SH-SY5Y (cell line): Measurements from ENCODE around the gene HARS1.

ENCODE experiments used
- GATA2 ChIP-seq: IDR thresholded peaks from 2 replicates; pipeline ENCODE4 v1.6.1; 2011; ENCODE audit warnings: mild to moderate bottlenecking, low read depth, low read length
- GATA3 ChIP-seq: IDR thresholded peaks from 2 replicates; pipeline ENCODE4 v1.6.1; 2011; ENCODE audit warnings: low read depth, mild to moderate bottlenecking, low read length, moderate library complexity

Gene HARS1

DNA sequence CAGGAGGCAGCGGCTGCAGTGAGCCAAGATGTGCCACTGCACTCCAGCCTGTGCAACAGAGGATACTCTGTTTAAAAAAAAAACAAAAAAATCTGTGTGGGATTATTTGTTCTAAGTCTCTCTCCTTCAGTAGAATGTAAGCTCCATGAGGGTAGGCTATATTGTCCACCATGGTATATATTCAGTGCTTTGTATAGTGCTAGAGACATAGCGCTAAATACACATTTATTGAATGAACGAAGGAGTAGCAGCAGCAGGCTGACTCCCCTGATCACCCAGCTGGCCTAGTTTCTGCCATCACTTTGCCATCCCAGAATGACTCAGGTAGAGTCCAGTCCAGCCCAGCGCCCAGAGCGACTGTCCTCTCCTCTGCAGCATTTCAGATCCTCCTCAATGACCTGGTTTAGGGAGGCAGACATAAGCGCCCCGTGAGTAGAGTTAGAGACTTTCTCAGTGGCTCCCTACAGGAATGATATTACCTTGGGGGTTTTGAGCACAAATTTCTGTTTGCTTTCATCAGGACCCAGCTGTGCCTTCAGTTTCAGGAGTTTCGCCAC is 716 bp downstream of the HARS1 start:
- TF ChIP-seq GATA3 = no peak
- TF ChIP-seq GATA2 = no peak

DNA sequence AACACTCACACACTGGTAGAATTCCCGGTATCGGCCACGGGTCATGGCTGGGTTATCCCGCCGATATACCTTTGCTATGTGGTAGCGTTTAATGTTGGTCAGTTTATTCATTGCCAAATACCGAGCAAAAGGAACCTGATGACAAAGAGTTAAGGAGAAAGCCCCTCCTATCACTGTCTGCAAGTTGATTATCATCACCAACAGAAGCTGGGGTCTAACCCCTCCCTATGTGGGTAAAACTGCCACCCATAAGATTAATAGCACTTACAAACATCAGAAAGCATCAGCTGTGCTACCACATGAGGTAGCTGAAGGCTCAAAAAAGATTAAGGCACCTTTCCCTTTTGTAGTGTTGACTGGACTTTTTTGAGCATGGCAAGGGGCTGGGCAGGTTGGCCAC is 12.2 kb downstream of the HARS1 start:
- TF ChIP-seq GATA2 = no peak
- no peak for TF ChIP-seq GATA3

DNA sequence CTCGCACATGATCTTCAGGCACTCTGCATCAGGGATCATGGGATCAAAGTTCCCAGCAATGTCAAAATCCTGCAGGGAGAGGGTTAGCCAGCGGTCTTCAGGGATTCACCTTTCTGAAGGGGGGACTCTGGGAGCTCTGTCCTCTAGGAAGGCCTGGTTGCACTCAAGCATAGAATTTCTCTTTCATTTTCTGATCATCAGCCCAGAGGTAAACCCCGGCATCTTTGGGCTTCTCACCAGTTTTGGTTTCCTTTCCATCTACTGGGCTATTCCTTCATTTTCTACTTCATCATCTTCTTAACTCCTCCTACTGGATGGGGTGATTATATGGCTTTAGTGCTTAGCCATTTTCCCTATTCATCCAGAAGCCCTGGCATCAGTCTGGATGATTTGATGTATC is 13.2 kb downstream of the HARS1 start:
- TF ChIP-seq GATA2 (no peak), GATA3 (no peak)

DNA sequence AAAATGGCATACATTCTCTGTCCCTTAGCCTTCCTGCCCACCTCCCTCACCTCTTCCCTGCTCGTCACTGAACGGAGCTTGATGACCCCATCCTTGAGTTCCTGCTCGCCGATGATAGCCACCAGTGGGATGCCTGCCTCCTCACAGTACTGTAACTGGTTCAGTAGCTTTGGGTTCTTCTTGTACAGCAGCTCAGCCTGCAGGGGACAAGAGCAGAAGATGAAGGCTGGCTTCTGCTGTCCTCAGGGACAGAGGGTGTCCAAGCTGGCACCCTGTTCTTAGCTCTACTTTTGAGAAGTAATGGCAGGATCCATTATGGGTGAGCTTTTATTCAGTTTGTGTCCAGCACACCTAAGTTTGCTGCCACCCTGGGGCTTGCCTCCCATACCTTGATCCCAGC is 16.5 kb downstream of the HARS1 start:
- no peak for TF ChIP-seq GATA3
- TF ChIP-seq GATA2 = no peak

DNA sequence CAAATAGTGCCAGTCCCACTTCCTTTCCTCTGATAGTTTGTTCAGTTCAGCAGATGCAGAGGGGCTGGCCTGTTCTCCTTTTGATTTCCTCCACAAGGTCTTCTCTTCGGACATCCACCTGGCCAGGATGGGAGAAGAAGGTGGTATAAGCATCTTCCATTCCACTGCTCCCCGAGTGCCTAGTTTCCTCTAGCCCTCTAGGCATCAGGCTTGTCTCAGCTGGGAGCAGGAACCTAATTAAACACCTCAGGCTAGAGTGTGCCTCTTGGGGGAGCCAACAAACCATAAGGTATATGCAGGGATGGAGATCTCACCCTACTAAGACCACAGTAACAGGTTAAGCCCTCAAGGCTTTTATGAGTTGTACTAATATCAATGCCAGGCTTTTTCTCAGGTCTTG is 17.0 kb downstream of the HARS1 start:
- TF ChIP-seq GATA2 = no peak
- no peak for TF ChIP-seq GATA3

DNA sequence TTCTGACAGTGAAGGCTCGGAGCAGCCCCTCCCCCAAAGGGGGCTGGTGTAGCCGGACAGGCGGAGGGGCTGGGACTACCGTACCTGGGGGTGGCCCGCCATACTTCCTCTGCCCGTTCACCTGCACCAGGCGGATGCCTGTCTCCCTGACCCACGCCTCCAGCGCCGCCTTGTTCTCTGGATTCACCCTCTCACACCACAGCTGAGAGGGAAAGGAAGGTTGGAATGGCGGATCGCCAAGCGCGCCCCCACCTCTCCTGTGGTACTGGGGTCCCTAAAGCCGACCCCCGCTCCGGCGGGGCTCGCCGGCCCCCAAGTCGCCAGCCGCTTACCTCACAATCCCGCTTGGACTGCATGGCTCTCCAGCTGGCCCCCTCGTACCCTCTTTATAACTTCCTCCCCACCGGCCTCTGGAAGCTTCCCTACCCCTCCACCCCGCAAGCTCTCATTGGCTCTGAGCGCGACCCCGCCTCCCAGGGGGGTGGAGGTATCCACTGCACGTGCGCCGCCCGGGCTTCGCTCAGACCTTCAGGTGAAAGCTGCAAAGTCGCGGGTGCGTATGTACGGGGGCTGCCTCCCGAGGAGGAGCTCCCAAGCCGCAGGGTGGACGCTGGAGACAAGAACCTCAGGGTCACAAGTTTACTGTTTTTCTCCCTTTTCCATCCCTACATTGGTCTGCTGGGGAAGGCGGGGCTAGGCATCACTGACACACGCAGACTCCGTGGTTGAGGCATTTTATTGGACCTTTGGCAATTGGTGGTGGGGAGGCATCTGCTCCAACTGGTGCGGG is 17.8 kb downstream of the HARS1 start, which contains the start of gene DND1:
TSS of gene DND1 (minus strand) at position 390 of the 790 bp plus-strand sequence. CDS start at position 356, 34 bp downstream.
- TF ChIP-seq GATA3 = no peak
- TF ChIP-seq GATA2 = no peak

DNA sequence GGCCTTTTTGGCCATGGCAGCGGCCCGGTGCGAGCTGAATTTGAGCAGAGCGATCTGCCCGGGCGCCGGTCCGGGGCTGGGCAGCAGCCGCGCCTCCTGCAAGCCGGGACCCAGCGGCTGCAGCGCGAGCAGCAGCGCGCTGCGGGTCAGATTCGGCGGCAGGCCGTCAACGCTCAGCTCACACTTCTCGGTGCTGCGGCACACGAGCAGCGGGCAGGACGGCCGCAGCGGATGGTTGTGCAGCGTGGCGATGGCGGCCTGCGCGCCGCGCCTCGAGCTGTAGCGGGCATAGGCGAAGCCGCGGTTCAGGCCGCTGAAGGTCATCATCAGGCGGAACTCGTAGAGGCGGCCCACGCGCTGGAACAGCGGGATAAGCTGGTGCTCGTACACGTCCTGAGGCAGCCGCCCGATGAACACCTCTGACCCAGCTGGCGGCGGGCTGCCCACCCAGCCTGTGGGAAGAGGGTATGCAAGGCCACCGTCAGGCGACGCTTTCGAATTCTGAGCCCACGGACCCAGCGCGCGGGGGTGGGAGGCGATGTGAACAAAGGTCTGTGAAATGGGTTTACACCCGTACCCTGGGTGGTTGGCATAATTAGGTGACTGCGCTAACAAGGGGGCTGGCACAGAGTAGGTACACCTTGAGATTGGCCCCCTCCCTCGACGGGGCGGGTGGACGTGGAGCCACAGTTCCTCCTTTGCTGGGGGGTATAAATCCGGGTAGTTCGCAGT is 18.5 kb downstream of the HARS1 start:
- TF ChIP-seq GATA2 = no peak

DNA sequence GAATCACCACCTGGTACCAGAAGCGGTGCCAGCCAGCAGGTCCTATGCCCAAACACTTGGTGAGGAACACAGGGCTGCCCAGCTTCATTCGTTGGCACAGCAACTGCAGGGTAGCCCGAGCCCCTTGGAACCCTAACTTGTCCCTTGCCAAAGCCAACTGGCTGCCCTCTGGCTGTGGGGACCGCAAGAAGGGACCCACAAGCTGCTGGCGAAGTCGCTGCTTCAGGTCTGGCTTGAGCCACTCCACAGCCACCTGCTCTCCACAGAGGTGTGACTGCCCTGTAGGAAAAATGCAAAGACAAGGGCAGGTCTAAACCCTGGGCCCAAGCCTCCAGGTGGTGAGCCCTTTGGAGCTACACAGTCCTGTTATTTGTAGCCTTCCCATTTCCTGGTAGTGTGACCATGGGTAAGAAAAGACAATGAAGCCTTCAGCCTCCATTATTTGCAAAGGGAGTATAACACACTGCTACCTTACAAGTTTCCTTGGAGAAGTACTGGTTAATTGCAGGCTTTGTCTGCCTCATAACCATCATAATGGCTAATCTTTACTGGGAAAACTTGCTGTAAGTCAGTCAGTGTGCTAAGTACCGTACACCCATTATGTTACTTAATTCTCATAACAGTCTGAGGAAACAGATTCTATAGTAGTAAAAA is 19.6 kb downstream of the HARS1 start:
- TF ChIP-seq GATA3 = no peak
- TF ChIP-seq GATA2 = no peak

DNA sequence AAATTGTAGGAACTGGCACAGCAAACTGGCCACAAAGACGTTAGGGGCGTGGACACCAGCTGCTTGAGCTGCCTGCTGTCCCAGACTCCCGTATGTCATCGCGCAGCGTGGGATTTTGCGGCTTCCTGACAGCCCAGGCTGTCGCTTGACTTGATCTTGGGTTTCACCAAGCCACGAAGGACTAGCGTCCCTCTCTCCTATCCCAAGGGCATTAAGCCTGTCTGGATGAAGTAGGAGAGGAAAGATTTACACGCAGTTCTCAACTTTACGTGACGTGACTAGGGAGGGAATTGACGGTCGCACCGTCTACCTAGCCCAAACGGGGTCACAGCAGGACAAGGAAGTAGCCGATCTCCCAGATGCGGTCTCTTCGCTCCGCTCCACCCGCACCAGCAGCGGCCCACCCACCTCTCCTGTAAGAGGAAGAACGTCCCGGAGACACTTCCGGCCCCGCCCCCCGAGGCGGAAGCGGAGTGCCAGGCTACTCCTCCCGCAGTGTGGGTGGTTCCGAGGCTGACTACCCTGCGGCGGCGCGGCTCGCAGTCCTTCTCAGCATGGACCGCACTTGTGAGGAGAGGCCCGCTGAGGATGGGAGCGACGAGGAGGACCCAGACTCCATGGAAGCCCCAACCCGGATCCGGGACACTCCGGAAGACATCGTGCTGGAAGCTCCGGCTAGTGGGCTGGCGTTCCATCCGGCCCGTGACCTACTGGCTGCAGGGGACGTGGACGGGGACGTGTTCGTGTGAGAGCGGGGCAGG is 26.6 kb downstream of the HARS1 start, which contains the start of gene WDR55:
TSS of gene WDR55 (plus strand) at position 546 of the 761 bp plus-strand sequence. CDS start at position 555, 9 bp downstream.
- TF ChIP-seq GATA3 (no peak), GATA2 (no peak)

DNA sequence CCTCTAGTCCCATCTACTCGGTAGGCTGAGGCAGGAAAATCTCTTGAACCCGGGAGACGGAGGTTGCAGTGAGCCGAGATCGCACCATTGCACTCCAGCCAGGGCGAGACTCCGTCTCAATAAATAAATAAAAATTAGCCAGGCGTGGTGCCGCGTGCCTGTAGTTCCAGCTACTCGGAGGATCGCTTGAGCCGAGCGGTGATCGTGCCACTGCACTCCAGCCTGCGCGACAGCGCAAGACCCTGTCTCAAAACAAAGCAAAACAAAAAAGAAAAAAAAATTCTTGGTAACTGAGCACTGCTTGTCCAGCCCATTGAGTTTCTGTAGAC is 27.2 kb downstream of the HARS1 start:
- no peak for TF ChIP-seq GATA3
- TF ChIP-seq GATA2 = no peak

DNA sequence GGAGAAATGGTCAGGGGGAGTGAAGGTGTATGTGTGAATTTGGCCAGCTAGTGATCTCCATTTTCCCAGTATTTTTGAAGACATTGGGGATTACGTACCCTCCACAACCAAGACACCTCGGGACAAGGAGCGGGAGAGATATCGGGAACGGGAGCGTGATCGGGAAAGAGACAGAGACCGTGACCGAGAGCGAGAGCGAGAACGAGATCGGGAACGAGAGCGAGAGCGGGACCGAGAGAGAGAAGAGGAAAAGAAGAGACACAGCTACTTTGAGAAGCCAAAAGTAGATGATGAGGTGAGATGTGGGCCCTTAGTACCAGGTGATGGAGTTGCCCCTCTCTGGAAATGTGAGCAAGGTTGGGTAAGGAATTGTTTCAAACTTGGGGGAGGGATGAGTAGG is 32.3 kb downstream of the HARS1 start:
- TF ChIP-seq GATA3 = no peak
- TF ChIP-seq GATA2 = no peak

DNA sequence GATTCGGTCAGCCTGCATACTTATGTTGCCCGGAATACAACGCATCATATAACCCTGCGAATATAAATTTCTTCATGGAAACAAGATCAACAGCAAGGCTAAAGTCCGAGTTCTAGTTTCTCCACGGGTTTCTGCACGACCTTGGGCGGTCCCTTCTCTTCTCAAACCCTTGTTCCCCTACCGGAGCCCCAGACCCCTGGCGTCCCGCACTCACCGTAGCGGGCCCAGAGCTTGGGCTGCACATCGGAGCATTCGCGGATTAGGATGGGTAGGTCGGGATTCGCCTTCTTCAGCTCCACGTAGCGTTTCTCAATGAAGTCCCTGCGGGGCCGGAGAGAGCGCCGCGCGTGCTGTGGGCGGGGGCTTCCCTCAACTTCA is 44.1 kb downstream of the HARS1 start:
- no peak for TF ChIP-seq GATA2
- TF ChIP-seq GATA3 = no peak

DNA sequence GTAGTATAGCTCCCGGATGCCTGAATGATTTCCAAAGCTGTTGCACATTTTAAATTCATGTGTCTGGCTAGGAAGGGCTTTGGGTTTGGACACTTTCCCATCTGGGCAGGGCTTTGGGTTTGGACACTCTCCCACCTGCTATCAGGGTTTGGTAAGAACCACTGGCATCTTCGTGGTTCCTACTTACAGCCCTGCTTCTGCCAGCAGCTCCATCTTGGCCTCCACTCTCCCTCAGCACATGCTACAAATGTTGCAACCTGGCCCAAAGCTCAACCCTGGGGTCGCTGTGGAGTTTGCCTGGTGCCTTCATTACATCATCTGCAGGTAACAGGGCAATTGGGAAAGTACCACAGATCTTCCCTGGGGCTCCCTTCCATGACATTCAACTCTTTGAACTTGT is 48.5 kb downstream of the HARS1 start:
- TF ChIP-seq GATA3 (no peak), GATA2 (no peak)

DNA sequence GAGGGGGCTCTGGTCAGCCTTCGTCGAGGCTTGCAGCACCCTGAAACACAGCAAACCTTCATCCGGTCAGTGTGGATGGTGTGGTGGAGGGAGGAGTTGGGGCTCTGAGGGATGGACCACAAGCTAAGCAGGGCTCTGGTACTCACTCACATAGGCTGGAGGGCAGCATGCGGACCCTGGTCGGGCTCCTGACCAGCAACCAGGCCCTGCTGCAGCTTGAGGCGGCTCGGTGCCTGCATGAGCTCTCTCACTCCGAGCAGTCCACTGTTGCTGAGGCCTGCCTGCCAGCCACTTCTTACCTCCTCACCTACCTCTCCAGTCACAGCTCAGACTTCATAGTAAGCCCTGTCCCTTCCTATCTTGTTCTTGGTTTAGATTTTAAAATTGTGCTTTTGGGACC is 49.5 kb downstream of the HARS1 start:
- TF ChIP-seq GATA2 (no peak), GATA3 (no peak)
